ENCODE results near the gene RNF212. TPM values are rescaled to one million over a fixed set of nuclear protein-coding genes. Genes with fewer than 3 reads are reported as not detected.

RNF212 gene
- total and polyA plus RNA-seq, 8 donors: 1.3 to 4.8 (median 2.6) TPM; not detected in 4

DNA sequence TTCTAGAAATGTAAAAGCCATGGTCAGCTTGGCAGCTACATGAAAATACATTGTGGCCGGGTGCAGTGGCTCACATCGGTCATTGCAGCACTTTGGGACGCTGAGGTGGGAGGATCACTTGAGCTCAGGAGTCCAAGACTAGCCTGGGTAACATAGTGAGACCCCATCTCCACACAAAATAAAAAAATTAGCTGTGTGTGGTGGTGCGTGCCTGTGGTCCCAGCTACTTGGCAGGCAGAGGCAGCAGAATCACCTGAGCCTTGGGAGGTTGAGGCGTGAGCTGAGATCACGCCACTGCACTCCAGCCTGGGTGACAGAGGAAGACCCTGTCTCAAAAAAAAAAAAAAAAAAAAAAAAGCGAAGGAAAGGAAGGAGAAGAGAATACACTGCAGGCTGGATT, 29.0 kb downstream of the RNF212 start:
- no peak for DNase-seq
- H3K27ac ChIP-seq: no peak overlapping the region
- peaks cover 0 to 38% (median 0%) of the 10 kb centered on the region in 3 donors for H3K27me3 ChIP-seq
- H3K36me3 ChIP-seq: no peaks in the 10 kb centered on the region
- H3K4me3 ChIP-seq: no peak overlapping the region
- H3K9me3 ChIP-seq: peaks cover 0 to 9% (median 8%) of the 10 kb centered on the region in 4 donors
- 85 to 92% (median 89%) methylated on average over 6 to 7 of the region's 7 CpGs for WGBS, 5 donors
- TF ChIP-seq EP300 (IDR thresholded peaks at IDR 0.05): no peak
- TF ChIP-seq, protein P1, sequence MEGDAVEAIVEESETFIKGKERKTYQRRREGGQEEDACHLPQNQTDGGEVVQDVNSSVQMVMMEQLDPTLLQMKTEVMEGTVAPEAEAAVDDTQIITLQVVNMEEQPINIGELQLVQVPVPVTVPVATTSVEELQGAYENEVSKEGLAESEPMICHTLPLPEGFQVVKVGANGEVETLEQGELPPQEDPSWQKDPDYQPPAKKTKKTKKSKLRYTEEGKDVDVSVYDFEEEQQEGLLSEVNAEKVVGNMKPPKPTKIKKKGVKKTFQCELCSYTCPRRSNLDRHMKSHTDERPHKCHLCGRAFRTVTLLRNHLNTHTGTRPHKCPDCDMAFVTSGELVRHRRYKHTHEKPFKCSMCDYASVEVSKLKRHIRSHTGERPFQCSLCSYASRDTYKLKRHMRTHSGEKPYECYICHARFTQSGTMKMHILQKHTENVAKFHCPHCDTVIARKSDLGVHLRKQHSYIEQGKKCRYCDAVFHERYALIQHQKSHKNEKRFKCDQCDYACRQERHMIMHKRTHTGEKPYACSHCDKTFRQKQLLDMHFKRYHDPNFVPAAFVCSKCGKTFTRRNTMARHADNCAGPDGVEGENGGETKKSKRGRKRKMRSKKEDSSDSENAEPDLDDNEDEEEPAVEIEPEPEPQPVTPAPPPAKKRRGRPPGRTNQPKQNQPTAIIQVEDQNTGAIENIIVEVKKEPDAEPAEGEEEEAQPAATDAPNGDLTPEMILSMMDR (IDR thresholded peaks at IDR 0.05): no peak
- TF ChIP-seq POLR2AphosphoS5 (IDR thresholded peaks at IDR 0.05): no peak
- no peak for TF ChIP-seq POLR2A (IDR thresholded peaks at IDR 0.05)
- peaks cover 6 to 18% (median 10%) of the 10 kb centered on the region in 4 donors for H3K4me1 ChIP-seq
- intact Hi-C loops (cut with DNase I; ENCODE audit: low total_unique reads): no loop called here

DNA sequence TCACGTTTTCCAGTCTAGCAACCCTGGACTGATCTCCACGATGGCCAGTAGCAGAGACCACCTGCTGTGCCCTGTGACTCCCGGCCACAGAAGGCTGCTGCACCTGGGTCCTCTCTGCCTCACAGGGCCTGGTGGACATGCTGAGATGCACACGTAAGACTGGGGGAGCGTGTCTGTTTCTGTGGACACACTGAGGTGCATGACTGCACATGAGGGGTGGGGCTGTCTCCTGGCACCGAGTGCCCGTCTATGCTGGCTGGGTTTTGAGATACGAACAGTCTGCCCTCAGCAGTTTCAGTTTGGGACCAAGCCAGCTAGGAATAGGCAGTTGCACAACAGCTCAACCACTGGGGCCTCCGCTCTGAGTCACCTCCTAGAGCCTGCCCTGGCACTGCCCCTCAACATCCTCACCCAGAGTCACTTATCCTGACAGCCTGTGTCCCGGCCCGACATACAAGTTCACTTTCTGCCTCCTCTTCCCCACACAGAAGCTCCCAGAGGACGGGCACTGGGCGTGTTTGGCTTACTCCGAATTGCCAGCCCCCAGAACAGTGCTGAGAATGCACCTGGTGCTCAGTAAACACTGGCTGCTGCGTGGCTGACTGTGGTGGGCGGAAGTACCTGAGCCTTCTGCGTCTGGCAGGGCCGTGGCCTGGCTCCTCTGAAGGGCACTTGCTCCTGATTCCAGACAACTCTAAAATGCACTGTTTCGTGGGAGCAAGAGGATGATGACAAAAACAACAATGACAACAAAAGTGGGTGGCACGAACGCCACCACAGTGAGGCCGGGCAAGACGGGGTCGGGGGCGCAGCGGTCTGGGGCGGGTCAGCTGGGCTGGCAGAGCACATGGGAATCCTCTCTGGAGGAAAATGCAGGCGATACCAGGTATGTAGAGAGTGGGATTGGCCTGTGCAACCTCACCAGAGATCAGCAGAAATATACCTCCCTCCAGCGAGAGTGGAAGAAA, 30.9 kb downstream of the RNF212 start:
- intact Hi-C loops (cut with DNase I; ENCODE audit: low total_unique reads): no loop called here
- no peaks in the 10 kb centered on the region for H3K9me3 ChIP-seq
- 42 to 63% (median 44%) methylated on average over 29 of the region's 29 CpGs for WGBS, 5 donors
- no peaks in the 10 kb centered on the region for H3K36me3 ChIP-seq
- H3K4me1 ChIP-seq: peaks cover 6 to 18% (median 10%) of the 10 kb centered on the region in 4 donors
- peak; percentile 81 to 90 for DNase-seq
- TF ChIP-seq POLR2A (IDR thresholded peaks at IDR 0.05) (no peak), POLR2AphosphoS5 (IDR thresholded peaks at IDR 0.05) (peak in 1 of 3 donors; percentile 71)
- H3K27ac ChIP-seq: peak overlapping the region; percentile 11 to 78 (median 56)
- H3K27me3 ChIP-seq: peaks cover 0 to 45% (median 0%) of the 10 kb centered on the region in 3 donors
- H3K4me3 ChIP-seq: no peak overlapping the region

DNA sequence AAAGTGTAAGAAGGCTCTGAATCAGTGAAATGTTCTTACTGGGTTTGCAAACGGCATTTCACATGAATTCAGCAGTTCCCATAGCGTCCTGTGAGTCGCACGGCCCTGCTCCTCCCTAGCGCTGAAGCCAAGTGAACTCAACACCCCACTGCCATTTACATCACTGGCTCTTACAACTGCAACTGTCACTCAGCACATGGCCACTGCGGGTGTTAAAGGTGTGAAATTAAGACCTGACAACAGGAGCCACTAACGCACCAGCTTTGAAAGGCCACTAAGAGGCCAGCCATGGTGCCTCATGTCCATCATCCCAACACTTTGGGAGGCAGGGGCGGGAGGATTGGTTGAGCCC, 31.7 kb downstream of the RNF212 start:
- intact Hi-C loops (cut with DNase I; ENCODE audit: low total_unique reads): no loop called here
- WGBS, 5 donors: 77 to 87% (median 85%) methylated on average over 7 to 8 of the region's 8 CpGs
- TF ChIP-seq POLR2AphosphoS5 (IDR thresholded peaks at IDR 0.05): no peak
- TF ChIP-seq POLR2A (IDR thresholded peaks at IDR 0.05): no peak
- TF ChIP-seq, protein P1 (IDR thresholded peaks at IDR 0.05): no peak
- TF ChIP-seq EP300 (IDR thresholded peaks at IDR 0.05): no peak

DNA sequence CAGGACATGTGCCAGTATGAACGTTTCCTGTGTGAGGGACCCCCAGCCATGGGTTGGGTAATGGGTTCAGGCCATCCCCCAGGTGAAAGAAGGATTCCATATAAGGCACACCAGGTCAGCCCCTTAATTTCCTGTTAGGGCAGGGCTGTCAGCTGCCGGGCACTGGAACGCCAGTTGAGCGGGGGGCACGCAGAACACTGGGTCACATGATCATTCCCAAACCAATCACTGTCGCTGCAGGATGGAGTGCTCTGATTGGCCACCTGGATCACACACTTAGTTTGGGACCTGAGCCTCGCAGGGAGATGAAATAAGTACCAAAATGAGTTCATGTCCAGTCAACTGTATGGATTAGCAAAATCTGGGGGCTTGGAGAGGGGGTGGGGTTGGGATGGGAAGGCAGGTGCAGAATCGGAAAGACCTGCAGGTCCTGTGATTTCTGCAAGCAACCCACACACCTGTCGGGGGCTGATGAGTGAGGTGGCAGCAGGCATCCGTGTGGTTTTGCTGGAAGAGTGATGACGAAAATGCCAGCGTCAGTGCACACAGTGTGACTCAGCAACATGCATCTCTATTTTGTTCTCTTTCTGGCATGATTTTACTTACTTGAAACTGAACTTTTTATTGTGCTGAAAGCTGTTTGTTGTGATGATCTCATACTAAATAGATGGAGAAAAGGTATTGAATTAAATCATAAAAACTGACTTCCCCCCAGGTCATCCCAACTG, 32.2 kb downstream of the RNF212 start:
- H3K27me3 ChIP-seq: peaks cover 0 to 42% (median 0%) of the 10 kb centered on the region in 3 donors
- no peak overlapping the region for H3K27ac ChIP-seq
- WGBS, 5 donors: 61 to 74% (median 71%) methylated on average over 11 to 12 of the region's 12 CpGs
- H3K4me1 ChIP-seq: peaks cover 6 to 18% (median 10%) of the 10 kb centered on the region in 4 donors
- no peaks in the 10 kb centered on the region for H3K36me3 ChIP-seq
- DNase-seq: no peak
- H3K4me3 ChIP-seq: no peak overlapping the region
- TF ChIP-seq, protein P1 (IDR thresholded peaks at IDR 0.05): no peak
- TF ChIP-seq POLR2AphosphoS5 (IDR thresholded peaks at IDR 0.05) (no peak), POLR2A (IDR thresholded peaks at IDR 0.05) (no peak), EP300 (IDR thresholded peaks at IDR 0.05) (no peak)
- no peaks in the 10 kb centered on the region for H3K9me3 ChIP-seq
- intact Hi-C loops (cut with DNase I; ENCODE audit: low total_unique reads): no loop called here

More for the DNA sequence above, 31.7 kb downstream of the RNF212 start:
- peak overlapping the region in 2 of 5 donors; percentile 56 to 75 for H3K27ac ChIP-seq
- H3K4me3 ChIP-seq: no peak overlapping the region
- H3K27me3 ChIP-seq: peaks cover 0 to 45% (median 0%) of the 10 kb centered on the region in 3 donors
- peaks cover 6 to 18% (median 10%) of the 10 kb centered on the region in 4 donors for H3K4me1 ChIP-seq
- H3K9me3 ChIP-seq: no peaks in the 10 kb centered on the region
- H3K36me3 ChIP-seq: no peaks in the 10 kb centered on the region
- no peak for DNase-seq

Data from stomach (tissue), 9 donors.